NCI-H1417 (cell line): Measurements from ENCODE around the gene PTPN12.

Experiments used
- DNase-seq, 3 experiments: peaks; one replicate each; lab custom pipeline; 2025; lab: John Stamatoyannopoulos, UW

Gene PTPN12

DNA sequence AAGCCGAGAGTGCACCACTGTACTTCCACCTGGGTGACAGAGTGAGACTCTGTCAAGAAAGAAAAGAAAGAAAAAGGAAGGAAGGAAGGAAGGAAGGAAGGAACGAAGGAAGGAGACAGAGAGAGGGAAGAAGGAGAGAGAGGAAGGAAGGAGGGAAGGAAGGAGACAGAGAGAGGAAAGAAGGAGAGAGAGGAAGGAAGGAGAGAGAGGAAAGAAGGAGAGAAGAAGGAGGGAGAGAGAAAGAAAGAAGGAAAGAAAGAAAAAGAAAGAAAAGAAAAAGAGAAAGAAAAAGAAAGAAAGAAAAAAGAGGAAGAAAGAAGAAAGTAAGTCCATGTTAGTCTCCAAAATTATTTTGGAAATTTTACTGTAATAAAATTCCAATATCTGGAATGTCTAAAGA is 125.8 kb downstream of the PTPN12 start:
- DNase-seq = no peak

DNA sequence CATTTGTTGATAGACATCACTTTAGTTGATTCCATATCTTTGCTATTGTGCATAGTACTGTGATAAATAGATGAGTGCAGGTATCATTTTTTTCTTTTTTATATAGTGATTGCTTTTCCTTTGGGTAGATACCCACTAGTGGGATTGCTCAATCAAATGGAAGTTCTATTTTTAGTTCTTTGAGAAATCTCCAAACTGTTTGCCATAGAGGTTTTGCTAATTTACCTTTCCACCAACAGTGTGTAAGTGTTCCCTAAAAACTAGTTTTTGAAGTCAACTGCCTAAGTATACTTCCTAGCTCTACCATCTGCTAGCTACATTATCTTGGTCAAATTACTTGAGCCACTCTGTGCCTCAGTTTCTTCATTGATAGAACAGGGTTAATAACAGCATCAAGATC is 127.6 kb downstream of the PTPN12 start:
- no peak for DNase-seq

DNA sequence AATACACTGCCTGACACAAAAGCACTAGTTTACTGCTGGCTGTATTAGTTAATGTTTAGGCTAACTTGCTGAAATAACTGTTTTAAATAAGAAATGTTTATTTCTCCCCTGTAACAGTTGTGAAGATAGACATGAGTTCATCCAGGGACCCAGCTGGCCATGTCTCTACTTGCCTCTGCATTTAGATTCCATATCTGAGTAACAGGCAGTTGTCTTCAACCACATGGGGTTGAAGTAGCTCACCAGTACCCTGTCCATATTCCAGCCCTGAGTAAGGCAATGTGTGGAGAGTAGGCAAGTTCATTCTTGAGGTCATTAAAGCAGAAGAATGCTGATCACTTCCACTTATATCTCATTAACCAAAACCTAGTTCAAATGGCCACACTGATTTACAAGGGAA is 128.1 kb downstream of the PTPN12 start:
- no peak for DNase-seq

DNA sequence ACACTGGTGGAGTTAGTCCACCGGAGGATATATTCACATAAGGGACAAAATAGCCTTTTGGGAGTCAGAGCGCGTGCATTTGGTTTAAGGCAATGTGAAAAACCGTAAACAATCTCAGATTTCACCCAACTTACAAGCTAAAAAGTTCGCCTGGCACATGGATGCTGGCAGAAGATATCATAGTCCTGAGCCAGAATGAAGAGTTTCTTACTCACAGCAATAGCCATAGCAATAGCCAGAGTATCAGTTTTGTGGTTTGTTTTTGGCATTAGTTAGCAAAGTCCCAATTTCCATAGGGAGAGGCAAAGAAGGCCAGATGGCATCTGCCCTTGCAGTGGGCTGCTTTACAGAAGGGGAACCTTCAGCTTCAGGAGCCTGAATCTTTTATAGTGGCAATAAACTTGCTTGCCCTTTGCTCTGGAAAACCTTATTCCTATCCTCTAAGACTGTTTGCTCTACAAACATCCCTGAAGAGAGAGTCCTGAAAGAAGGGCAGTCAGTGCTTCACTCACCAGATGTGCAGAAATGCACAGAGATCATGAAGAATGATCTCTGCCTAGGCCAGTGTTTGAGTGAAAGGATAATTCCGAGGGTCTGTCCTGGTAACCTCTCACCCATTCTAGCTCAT is 130.5 kb downstream of the PTPN12 start:
- DNase-seq = no peak

DNA sequence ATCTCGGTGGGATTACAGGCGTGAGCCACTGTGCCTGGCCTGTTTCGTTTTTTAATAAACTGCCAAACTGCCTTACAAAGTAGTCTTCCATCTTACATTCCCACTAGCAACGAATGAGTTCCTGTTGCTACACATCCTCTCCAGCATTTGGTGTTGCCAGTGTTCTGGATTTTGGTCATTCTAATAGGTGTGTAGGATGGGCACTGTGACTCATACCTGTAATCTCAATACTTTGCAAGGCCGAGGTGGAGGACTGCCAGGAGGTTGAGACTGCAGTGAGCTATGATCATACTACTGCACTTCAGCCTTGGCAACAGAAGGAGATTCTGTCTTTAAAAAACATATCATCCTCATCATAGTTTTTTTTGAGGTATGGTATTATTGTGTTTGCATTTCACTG is 137.8 kb downstream of the PTPN12 start:
- DNase-seq = no peak

DNA sequence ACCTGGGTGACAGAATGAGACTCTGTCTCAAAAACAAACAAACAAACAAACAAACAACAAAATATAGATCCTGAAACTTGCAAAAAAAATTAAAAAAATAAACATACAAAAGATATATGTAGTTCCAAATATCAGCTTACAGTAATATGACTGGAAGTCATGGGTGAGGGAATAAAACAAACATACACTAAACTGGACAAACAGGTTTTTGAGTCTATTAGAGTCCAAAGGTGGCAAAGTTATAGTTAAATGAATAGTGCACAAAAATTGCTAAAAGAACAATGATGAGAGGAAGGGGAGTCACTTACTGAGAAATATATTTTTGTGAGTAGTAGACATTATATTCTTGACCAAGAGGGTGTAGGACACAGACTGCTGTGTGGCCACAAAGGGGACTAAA is 142.5 kb downstream of the PTPN12 start:
- peak in 1 of 3 experiments; percentile 61 for DNase-seq

DNA sequence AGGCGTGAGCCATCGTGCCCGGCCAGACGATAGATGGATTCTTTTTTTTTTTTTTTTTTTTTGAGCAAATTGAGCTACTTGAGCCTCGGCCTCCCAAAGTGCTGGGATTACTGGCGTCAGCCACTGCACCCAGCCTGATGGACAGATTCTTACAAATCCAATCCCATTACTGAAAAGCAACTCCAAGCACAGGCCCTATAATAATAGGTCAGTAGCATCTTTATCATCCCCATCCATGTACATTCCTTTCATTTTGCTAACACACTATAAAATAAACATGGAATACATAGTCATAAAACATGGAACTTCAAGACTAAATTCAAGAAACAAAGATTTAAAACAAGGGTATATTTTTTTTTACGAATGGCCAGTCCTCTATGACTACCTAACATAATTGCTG is 143.2 kb downstream of the PTPN12 start:
- DNase-seq = no peak

DNA sequence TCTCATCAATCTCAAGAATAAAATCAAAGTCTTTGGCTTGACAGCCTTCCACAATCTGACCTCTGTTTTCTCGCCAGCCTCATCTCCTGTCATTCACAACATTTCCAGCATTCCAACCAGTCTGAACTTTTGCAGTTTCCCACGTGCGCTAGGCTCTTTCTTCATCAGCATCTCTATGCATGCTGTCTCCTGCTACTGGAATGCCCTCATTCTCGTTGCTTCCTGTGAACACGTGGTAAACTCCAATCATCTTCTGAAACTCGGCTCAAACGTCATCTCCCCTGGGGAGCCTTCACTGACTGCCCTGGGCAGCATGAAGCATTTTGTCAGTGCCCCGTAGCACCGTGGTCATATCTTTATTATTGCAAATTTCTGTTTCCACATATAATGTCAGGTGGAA is 146.9 kb downstream of the PTPN12 start:
- DNase-seq = no peak

DNA sequence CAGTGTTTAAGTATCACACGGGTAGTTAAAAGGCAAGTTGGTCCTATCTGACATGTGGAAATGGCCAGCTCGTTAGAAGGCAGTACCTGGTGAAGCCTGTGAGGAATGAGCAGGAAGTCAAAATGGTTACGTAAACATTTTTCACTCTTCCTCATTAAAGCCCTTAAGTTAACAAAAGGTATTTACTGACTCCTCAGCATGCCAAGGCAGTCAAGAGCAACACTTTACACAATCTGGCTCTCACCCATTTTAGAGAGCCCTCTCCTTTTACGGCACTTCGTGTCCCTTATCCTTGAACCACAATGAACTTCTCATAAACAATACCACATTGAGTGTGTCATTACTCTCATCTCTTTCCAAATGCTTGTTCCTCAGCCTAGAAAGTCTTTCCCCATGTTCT is 148.1 kb downstream of the PTPN12 start:
- DNase-seq = peak; percentile 25 to 84 (median 69)

DNA sequence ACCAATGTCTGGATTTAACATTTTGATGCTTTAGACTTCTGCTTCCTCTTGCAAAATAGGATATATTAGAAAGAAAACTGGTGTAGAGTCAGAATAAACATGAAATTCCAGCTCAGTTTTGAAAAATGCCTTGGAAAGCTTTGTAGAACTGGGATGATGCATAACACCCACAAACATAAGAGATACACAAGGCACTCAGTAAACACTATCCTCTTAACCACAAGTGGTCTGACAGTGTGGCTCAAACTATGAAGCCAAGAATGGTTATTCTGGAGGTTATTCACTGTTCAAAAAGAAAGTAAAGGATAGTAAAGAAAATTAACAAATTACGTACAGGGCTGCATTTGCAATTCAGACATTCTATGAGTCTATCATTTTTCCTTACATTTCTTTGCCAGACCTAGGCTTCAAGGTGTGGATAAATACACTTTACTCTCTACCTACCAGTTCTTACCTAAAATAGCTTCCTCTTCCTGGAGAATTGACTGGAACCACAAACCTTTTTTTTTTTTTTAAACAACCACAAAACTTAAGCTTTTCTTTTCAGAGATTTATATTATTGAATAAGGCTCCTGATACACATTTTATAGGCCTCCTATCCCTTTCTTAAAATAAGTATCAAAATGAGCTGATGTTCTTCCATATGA is 150.1 kb downstream of the PTPN12 start:
- no peak for DNase-seq

DNA sequence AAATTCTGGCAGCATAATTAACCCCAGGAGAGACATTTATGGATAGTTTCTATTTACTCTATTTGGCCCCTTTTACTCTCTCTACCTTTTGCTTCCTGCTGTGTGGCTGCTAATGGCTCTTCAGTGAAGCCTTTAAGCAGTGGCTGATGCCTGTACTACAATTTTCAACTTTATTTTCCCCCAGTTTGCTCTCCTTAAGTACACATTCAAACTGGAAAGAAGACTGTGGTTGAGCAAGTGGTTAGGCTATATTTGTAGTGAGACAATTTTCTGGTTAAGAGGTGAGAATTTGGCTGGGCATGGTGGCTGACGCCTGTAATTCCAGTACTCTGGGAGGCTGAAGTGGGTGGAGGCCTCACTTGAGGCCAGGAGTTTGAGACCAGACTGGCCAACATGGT is 150.7 kb downstream of the PTPN12 start:
- peak in 2 of 3 experiments; percentile 25 to 51 for DNase-seq
